Measurements from ENCODE around the gene KSR2.

DNA sequence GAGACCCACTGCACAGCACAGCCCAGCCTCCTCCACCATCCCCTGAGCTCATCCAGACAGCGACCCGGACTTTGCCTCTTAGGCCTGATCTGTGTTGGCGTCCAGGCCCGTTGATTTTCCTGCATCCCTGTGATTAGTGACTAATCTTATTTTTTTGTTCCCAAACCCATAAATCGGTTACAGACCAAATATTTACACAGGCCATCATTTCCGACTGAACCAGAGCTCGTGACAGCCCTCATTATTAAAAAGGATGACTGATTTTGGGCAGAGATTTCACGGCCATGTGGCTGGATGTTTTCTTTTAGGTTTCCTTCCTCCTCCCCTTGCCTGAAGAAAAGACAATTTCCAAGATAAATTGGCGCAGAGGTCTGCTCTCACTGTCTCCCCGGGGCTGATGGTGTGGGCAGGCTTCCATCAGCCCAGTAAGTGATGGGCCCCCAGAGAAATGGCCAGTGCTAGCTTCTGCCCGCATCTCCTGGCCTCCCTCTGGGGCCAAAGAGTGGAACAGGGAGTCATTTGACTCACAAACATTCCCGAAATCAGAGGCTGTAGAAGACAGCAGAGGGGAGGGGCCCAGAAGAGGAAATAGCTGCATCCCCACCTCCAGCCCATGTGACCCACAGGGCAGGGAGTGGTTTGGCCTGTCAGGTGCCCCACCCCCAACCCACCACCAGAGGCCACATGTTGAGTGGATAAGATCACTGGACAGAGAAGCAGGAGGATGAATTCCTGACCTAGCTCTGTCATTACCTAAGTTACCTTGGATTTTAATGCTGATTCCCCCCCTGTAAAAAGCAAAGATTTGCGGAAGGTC, 283.5 kb downstream of the KSR2 start:
- TF ChIP-seq, protein P1, sequence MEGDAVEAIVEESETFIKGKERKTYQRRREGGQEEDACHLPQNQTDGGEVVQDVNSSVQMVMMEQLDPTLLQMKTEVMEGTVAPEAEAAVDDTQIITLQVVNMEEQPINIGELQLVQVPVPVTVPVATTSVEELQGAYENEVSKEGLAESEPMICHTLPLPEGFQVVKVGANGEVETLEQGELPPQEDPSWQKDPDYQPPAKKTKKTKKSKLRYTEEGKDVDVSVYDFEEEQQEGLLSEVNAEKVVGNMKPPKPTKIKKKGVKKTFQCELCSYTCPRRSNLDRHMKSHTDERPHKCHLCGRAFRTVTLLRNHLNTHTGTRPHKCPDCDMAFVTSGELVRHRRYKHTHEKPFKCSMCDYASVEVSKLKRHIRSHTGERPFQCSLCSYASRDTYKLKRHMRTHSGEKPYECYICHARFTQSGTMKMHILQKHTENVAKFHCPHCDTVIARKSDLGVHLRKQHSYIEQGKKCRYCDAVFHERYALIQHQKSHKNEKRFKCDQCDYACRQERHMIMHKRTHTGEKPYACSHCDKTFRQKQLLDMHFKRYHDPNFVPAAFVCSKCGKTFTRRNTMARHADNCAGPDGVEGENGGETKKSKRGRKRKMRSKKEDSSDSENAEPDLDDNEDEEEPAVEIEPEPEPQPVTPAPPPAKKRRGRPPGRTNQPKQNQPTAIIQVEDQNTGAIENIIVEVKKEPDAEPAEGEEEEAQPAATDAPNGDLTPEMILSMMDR (IDR thresholded peaks at IDR 0.05; ENCODE audit: low read length) = no peak
- TF ChIP-seq EZH2 (IDR thresholded peaks at IDR 0.05; ENCODE audit: borderline replicate concordance, low read length) = no peak
